ENCODE data around the gene ACBD5. TPM values are rescaled to one million over a fixed set of nuclear protein-coding genes. Genes with fewer than 3 reads are reported as not detected.

ACBD5 gene
- total RNA-seq, 1 donor from 2014 or later = 49.5 TPM

- DNase-seq (ENCODE audit: low read depth) = peak; percentile 31
Observed at GRCh38 chr10:27153845-27154193, 86.8 kb downstream of the ACBD5 start.

- DNase-seq (ENCODE audit: low read depth) = no peak
Observed at GRCh38 chr10:27153329-27153728, 87.3 kb downstream of the ACBD5 start.

GRCh38 chr10:27152687-27153086 is 87.9 kb downstream of the ACBD5 start:
- DNase-seq (ENCODE audit: low read depth) = no peak

GRCh38 chr10:27150261-27150660 is 90.3 kb downstream of the ACBD5 start:
- no peak for DNase-seq (ENCODE audit: low read depth)

GRCh38 chr10:27147701-27148100 is 92.9 kb downstream of the ACBD5 start:
- no peak for DNase-seq (ENCODE audit: low read depth)

GRCh38 chr10:27145937-27146336 is 94.7 kb downstream of the ACBD5 start:
- DNase-seq (ENCODE audit: low read depth) = no peak

Other genes starting within 250 kb of the ACBD5 start
- gene ANKRD26, start 140.3 kb downstream of the ACBD5 start, total RNA-seq = 9.6 and 9.7 TPM in 2 replicates
- 143 and 147 TPM in 2 replicates for gene YME1L1, start 86.4 kb downstream of the ACBD5 start, total RNA-seq
- 3.8 and 4.1 TPM in 2 replicates for gene MASTL, start 85.4 kb downstream of the ACBD5 start, total RNA-seq